ENCODE data around the gene ADAMTS13.

- TF ChIP-seq, protein P1, sequence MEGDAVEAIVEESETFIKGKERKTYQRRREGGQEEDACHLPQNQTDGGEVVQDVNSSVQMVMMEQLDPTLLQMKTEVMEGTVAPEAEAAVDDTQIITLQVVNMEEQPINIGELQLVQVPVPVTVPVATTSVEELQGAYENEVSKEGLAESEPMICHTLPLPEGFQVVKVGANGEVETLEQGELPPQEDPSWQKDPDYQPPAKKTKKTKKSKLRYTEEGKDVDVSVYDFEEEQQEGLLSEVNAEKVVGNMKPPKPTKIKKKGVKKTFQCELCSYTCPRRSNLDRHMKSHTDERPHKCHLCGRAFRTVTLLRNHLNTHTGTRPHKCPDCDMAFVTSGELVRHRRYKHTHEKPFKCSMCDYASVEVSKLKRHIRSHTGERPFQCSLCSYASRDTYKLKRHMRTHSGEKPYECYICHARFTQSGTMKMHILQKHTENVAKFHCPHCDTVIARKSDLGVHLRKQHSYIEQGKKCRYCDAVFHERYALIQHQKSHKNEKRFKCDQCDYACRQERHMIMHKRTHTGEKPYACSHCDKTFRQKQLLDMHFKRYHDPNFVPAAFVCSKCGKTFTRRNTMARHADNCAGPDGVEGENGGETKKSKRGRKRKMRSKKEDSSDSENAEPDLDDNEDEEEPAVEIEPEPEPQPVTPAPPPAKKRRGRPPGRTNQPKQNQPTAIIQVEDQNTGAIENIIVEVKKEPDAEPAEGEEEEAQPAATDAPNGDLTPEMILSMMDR (IDR thresholded peaks at IDR 0.05) = no peak
- no peak for TF ChIP-seq POLR2A (IDR thresholded peaks at IDR 0.05)
Observed at GRCh38 chr9:133378408-133378962, 43.7 kb upstream of the ADAMTS13 start.
